ENCODE results near the gene PLA1A.

- TF ChIP-seq CTCF (IDR thresholded peaks at IDR 0.05) = no peak
- no peak for TF ChIP-seq POLR2A (IDR thresholded peaks at IDR 0.05)
Measured at GRCh38 chr3:119596398-119596797, 1.3 kb upstream of the PLA1A start.
